Measurements from ENCODE around the gene TMIGD2.
"Not testable (repeated sequence)": the region's sequence is repeated elsewhere in the genome, so short reads cannot be mapped to it uniquely, and the experiment has no call there.

The TMIGD2 gene, protein sequence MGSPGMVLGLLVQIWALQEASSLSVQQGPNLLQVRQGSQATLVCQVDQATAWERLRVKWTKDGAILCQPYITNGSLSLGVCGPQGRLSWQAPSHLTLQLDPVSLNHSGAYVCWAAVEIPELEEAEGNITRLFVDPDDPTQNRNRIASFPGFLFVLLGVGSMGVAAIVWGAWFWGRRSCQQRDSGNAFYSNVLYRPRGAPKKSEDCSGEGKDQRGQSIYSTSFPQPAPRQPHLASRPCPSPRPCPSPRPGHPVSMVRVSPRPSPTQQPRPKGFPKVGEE

DNA sequence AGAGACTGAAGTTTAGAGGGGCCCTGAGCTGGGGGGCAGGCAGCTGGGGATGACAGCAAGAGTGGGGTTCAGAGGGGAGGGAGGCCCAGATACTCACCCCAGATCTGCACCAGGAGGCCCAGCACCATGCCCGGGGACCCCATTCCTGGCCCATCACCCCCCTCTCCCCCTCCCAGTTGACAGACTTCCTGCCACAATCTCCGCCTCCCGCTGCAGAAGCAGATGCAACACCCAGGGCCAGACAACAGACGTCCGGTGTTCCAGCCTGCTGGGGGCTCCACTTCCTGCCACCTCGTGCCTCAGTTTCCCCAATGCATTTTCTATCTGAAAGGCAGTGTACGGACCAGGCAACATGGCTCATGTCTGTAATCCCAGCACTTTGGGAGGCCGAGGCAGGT is at the start of gene TMIGD2:
TSS of gene TMIGD2 (minus strand) at position 147 of the 398 bp plus-strand sequence. CDS start at position 143, 4 bp downstream.
- no peak for DNase-seq

DNA sequence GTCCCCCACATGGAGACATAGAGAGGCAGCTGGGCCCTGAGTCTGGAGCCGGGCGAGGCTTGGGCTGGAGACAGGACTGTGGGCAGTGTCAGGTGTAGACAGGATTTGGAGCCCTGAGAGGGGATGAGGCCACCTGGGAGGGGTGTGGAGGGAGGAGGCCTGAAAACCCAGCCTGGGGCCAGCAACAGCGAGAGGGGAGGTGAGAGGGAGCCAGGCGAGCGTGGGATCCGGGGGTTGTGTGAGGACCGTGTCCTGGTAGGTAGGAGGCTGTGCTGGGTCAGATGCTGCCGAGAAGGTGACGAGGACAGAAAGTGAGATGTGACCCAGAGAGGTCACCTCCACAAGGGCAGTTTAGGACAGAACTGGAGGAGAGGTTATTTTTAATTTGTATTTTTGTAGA is 48.5 kb upstream of the TMIGD2 start:
- DNase-seq: no peak

DNA sequence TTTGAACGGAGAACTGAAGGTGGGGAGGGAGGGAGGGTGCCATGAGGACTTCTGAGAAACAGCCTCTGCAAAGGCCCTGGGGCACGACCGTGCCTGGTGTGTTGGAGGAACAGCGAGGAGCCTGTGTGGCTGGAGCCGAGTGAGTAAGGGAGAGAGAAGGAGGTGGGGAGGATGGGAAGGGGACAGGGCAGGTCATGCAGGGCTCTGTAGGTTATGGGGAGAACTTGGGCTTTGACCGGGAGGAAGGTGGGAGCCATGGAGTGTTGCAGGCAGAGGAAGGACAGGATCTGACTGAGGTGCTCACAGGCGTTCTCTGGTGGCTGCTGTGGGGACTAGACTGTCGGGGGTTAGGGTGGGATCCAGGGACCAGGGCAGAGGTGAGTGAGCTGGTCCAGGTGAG is 47.9 kb upstream of the TMIGD2 start:
- no peak for DNase-seq

DNA sequence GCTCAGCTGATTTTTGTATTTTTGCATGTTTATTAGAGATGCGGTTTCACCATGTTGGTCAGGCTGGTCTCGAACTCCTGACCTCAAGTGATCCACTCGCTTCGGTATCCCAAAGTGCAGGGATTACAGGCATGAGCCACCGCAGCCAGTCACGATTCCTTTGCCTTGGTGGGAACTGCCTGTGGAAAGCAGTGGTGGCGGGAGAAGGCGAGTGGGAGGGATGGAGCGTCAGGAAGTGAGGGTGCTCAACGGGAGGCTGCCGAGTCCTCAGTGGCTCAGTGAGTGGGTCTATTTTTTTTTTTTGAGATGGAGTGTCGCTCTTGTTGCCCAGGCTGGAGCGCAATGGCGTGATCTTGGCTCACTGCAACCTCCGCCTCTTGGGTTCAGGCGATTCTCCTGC is 47.0 kb upstream of the TMIGD2 start:
- not testable (repeated sequence) for DNase-seq

DNA sequence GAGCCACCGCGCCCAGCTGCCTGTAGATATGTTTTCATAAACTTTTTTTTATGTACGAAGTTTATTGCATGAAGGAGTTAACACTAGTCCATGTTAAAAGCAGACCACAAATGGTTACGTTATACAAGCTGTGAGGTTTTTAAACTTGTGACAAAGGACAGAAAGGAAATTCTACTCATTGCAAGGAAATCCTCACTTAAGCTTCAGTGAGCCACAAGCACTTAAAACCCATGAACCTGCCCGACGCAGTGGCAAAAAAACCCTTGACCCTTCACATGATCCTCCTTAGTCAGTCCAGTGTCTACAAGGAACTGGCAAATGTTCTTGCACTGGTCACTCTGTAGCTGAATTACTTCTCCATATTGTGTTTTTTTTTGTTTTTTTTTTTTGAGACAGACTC is 45.3 kb upstream of the TMIGD2 start:
- DNase-seq: no peak

DNA sequence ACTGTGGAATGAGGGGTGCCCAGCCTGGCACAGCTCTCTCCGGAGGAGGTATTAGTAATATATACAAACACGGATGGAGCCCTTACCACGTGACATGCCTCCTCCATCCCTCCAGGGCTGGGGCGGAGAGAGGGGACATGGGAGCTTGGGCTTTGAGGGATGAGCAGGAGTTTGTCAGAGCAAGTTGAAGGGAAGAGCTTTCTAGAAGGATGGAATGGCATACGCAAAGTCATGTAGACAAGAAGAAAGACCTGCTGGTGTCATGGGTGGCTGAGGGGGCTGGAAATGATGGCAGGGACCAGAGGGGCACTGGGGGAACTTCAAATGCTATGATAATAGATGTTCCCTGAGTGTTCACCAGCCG is 43.8 kb upstream of the TMIGD2 start:
- DNase-seq: no peak

DNA sequence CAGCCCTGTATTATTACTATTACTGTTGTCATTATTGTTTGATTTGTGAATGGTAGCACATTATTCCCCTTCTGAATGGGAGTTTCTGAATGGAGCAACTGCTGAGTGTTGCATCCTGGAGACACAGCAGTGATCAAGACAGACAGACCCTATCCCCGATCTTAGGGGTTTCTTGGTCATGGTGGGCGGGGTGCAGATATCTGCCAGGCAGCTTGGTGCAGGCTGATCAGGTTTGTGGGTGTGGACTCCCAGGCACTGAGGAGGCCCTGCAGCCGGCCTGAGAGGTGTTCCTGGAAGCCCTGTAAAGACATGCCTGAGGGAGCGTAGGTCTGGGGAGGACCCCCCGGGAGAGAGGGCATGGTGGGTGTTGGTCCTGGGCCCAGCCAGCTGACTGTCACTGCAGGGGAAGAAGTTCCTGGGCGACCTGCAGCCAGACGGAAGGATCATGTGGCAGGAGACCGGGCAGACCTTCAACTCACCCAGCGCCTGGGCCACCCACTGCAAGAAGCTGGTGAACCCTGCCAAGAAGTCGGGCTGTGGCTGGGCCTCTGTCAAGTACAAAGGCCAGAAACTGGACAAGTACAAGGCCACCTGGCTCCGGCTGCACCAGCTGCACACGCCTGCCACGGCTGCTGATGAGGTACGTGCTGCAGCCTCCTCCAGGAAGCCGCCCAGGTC is 43.3 kb upstream of the TMIGD2 start:
- no peak for DNase-seq

DNA sequence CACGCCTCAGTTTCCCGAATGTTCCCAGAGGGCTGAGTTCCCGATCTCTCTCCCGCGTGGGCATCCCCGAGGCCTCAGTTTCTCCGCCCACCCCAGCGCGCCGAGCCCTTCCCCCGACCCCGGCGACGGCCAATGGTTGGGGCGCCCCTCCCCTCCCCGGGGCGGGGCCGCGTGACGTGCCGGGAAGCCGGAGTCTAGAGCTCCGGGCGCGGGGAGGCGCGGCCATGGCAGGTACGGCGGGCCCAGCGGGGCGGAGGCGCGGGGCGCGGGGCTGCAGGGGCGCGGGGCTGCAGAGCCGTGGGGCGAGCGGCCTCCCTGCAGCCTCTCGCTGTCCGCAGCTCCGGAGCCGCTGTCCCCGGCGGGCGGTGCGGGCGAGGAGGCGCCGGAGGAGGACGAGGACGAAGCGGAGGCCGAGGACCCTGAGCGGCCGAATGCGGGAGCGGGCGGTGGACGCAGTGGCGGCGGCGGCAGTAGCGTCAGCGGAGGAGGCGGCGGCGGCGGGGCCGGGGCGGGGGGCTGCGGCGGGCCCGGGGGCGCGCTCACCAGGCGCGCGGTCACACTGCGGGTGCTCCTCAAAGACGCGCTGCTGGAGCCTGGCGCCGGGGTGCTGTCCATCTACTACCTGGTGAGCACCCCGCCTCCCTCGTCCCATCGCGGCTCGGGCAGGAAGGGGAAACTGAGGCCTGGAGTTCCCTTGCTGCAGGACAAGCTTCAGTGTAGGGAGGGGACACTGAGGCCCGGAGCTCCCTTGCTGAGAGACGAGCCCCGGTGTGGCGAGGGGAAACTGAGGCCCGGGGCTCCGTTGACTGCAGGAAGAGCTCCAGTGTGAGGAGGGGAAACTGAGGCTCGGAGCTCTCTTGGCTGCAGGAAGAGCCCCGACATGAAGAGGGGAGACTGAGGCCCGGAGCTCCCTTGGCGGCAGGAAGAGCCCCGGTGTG is 41.5 kb upstream of the TMIGD2 start, which contains the start of gene MPND:
TSS of gene MPND (plus strand) at position 193 of the 938 bp plus-strand sequence. CDS start at position 225, 32 bp downstream.
- DNase-seq: peak; percentile 67

DNA sequence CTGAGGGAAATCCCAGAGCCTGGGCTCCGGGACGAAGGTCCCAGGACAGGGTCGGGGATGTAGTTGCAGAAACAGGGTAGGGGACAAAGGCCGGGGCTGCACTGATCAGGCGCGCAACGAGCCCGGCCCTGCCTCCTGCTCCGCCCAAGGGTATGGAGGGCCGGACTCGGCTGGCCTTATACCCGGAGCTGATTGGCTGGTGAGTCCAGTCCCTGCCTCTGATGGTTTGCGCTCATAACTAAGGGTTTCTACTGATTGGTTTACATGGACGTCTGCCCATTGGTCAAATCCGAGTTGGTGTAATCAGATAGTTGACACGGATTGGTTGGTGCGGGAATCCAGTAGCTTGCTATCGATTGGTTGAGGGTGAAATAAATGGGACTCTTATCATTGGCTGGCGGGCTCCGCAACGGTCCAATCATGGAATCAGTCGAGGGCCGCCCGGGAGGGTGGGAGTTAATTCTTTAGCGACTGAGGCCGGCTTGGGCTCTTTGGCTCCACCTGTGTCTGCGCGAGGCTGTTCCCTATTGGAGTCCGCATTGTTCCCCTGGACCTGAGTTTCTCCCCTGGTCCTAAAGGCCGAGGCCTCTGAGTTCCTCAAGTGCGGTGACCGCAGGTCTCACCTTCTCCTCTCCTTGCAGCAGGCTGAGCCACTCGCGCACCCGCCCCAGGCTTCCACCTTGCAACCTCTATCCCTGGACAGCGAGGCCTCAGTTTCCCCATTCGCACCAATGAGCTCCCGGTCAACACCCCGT is 40.6 kb upstream of the TMIGD2 start:
- peak; percentile 98 for DNase-seq

DNA sequence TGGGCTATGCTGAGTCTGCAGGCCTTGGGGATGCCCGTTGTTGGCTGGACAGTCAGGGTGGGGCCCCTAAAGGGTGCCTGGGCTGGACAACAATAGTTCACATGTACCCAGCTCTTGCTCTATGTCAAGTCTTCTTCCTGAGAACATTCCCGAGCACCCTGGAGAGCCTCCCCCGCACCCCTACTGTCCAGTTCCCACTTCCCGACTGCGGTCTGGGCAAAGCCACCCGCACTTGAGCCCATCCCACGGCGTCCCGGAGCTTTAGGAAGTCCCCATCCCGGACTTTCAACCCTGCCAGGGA is 40.1 kb upstream of the TMIGD2 start:
- DNase-seq: no peak

DNA sequence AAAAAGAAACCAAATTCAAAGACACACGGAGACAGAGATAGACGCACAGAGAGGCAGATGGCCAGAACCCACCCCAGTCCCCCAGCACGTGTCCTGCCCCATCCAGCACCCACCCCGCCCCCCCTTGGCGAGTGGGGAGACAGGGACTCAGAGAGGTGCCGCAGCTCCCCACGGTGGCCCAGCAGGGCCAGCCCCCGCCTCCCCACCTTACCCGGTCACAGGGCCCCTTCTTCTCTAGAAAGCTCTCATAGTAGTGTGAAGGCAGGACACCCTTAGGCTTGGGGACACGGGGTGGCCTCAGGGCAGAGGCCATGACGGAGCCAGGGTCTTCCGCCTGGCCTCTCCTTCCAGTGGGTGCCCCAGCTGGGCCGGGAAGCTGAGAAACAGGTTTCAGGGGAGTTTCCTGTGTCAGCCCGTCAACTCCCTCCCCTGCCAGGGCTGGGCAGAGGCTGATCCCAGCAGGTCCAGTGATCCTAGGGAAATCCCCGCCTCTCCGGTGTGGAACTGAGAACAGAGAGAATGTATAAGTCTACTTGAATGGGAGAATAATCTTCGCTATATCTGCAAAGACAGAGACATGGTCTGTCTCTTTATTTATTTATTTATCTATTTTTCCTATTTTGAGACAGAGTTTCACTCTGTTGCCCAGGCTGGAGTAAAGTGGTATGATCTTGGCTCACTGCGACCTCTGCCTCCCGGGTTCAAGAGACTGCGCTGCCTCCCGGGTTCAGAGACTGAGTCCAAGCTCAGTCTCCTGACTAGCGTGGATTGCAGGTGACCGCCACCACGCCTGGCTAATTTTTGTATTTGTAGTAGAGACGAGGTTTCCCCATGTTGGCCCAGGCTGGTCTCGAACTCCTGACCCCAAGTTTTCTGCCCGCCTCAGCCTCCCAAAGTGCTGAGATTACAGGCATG is 36.5 kb upstream of the TMIGD2 start, which contains the start of gene STAP2:
TSS of gene STAP2 (minus strand) at position 387 of the 915 bp plus-strand sequence. CDS start at position 313, 74 bp downstream.
- no peak for DNase-seq

DNA sequence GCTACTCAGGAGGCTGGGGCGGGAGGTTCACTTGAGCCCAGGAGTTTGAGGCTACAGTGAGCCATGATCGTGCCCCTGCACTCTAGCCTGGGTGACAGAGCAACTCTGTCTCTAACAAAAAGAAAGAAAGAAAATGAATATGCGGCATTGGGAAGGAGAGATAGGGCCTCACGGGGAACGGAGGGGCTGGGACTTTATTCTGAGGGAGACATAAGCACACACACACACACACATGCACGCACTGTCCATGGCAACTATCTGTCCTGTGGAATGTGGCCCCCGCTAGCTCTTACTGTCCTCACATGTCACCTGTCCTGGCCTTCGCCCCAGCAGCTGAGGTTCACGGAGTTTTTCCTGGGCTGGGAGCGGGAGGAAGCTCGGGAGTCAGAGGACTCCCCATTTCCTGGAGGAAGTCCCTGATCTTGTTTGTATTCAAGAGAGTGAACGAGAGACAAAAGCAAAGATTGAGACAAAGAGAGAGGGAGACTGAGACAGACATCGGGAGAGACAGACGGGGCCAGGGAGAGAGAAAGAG is 35.8 kb upstream of the TMIGD2 start:
- DNase-seq: no peak

DNA sequence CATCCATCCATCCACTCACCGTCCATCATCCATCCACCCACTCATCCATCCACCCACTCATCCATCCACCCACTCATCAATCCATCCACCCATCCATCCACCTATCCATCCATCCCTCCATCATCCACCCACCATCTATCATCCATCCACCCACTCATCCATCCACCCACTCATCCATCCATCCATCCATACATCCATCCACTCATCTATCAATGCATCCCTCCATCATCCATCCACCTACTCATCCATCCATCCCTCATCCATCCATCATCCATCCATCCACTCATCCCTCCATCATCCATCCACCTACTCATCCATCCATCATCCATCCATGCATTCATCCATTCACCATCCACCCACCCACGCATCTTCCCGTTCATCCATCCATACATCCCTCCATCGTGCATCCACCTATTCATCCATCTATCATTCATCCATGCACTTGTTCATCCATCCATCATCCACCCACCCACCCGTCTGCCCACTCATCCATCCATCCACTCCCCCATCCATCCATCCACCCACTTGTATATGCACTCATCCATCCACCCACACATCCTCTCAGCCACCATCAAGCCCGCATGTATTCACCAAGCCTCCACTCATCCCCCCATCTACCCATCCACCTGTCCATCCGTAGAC is 32.9 kb upstream of the TMIGD2 start:
- DNase-seq: no peak

DNA sequence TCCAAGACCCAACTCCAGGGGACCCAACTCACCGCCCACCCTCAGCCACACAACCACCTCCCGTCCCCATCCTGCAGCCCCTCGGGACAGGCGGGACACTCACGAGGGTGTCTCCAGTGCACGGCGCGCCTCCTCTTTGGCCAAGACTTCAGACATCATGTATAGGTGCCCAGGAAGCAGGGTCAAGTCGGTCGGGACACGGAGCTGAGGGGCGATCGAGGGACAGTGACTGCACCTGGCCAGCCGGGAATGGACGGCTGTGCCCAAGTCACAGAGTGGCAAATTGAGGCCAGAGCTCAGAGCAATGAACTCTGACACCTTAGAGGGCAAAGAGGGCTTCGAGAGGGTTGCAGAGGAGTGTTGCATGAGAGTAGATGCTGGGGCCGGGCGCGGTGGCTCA is 27.7 kb upstream of the TMIGD2 start:
- DNase-seq: no peak

DNA sequence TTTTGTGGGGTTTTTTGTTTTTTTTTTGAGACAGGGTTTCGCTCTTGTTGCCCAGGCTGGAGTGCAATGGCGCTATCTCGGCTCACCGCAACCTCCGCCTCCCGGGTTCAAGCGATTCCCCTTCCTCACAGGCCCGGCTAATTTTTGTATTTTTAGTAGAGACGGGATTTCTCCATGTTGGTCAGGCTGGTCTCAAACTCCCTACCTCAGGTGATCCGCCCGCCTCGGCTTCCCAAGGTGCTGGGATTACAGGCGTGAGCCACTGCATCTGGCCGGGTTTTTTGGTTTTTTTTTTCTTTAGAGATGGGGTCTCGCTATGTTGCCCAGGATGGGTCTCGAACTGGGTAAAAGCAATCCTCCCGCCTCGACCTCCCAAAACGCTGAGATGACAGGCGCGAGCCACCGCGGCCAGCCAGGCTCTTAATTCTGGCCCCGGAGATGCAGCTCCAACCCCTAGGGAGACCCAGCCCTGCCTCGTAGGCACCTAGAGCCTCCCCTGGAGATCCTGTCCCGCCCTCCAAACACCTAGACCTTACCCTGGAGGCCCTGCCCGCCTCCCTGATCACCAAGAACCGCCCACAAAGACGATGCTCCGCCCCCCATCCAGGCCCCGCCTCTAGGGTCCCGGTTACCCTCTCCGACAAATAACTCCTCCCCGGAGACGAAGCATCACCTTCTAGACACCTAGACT is 26.9 kb upstream of the TMIGD2 start:
- DNase-seq: not testable (repeated sequence)

DNA sequence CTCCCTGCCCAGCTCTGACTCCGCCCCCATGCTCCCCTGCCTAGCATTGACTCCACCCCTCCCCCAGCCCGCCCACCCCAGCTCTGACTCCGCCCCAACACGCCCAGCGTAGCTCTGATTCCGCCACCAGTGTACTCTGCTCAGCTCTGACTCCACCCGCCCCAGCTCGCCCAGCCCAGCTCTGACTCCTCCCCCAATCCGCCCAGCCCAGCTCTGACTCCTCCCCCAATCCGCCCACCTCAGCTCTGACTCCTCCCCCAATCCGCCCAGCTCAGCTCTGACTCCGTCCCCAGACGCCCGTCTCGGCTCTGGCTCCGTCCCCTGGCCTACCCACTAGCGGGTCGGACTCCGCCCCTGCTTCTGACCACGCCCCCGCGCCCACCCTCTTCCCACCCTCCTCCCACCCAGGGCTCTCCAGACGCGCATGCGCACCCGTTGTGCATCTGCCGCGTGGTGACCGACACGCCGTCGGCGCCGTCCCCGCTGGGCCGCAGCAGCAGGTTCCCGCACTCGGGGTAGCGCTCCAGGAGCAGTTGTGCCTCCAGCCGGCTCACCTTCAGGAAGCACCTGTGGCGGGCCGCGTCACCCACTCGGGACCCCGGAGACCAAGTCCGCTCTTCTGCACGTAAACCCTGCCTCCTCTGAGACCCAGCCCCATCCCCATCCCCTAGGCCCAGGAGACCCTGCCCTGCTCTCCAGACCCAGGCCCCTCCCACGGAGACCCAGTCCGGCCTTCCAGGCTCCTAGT is 26.2 kb upstream of the TMIGD2 start:
- peak; percentile 93 for DNase-seq

DNA sequence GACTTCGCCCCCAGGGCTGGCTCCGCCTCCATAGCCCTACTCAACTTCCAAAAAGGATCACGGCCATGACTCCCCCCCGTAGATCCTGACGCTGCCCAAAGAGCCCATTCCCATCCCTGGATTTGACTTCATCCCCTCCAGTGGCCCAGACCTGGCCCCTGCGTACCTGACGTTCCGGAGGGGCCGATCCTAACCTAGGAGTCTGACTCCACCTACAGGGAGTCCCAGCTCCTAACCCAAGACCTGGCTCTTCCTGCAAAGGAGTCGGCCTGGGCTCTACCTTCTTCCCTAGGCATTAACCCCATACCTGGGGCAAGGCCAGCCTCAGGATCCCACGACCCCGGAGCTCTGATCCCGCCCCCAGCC is 25.7 kb upstream of the TMIGD2 start:
- no peak for DNase-seq

DNA sequence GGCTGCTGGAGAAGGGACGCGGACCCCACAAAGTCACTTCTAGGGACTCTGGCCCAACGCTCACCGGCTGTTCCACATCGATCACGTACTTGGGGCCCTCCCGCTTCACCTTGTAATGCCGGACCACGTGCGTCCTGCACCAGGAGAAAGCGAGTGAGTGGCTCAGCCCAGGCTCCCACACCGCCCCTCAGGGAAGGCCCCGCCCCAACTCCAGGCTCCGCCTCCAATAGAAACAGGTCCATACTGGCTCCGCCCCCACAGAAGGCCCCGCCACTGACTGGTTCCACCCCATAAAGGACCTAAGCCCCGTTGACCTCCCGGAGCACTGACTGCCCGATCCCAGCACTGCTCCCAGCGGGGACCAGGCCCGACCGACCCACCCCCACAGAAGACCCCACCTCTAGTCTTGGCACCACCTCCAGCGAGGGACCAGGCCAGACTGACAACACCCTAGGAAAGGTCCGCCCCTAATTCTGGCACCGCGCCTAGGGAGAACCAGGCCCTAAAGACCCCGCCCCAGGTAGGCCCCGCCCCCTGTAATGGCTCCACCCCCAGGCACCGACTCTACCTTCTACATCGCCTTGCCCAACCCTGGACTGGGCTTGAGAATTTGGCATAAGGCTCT is 25.2 kb upstream of the TMIGD2 start:
- no peak for DNase-seq

DNA sequence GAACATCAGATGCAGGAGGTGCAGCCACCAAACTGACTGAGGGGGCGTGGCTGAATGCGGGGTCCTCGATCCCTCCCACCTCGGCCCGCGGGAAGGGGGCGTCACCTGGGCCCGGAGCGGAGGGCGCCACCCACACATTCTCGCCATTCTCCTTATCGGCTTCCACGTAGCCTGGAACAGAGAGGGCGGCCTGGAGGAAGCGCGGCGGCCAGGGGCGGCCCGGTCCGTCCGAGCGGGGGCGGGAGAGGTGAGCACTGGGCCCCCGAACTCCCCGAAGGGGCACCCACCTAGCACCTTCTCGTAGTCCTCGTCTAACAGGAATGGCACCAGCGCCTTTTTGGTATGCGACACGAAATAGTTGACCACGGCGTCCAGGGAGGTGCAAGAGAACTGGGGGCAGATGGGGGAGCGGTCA is 24.7 kb upstream of the TMIGD2 start:
- DNase-seq: no peak

Data from amniotic stem cell (primary cell).